Erythroblast (primary cell): Measurements from ENCODE around the gene ST14.

ENCODE experiments used
- GATA1 ChIP-seq: IDR thresholded peaks from 2 replicates; pipeline ENCODE4 v1.6.1; 2011; ENCODE audit warnings: low read depth, mild to moderate bottlenecking, control low read depth, low read length, moderate library complexity
- POLR2A ChIP-seq: IDR thresholded peaks from 2 replicates; pipeline ENCODE4 v1.6.1; 2011; ENCODE audit warnings: mild to moderate bottlenecking, low read length

- TF ChIP-seq POLR2A, result no peak
- no peak for TF ChIP-seq GATA1
Observed at GRCh38 chr11:130216221-130216550, 56.6 kb downstream of the ST14 start.
